Fibroblast of gingiva (primary cell): ENCODE results near the gene ZMIZ1.

Experiments used
- DNase-seq: peaks from one replicate; pipeline ENCODE4 v3.0.0-alpha.2; 2011; ENCODE audit warnings: low read depth

ZMIZ1 gene

GRCh38 chr10:79292026-79292766 lies 223.4 kb downstream of the ZMIZ1 start:
- DNase-seq, result no peak

DNA sequence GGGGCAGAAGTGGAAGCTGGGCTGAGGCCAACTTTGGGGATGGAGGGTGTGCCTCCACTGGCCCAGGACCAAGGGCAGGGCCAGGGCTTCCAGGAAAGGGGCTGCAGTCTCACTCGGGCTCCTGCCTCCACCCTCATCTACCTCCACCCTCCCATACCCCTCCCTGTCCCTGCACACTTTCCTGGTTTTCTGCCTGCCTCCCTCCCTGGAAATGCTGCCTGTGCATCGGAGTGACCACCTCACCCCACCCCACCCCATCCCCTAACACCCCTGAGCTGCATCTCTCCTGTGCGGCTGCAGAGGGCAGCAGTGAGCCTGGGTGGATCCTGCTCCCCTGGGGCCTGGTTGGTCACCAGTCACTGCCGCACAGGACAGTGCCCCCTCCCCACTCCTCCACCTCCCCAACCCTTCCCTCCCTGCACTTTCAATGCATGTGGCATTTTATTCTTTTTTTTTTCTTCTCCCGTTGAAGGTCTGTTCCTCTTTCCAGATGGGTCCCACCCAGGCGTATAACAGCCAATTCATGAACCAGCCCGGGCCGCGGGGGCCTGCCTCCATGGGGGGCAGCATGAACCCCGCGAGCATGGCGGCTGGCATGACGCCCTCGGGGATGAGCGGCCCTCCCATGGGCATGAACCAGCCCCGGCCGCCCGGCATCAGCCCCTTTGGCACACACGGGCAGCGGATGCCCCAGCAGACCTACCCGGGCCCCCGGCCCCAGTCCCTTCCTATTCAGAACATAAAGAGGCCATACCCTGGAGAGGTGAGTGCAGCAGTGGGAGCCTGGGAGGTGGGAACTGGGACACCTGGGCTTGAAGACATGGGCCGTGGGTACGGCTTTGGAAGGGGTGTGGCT lies 224.4 kb downstream of the ZMIZ1 start:
- no peak for DNase-seq

GRCh38 chr10:79293841-79294581 lies 225.2 kb downstream of the ZMIZ1 start:
- no peak for DNase-seq

GRCh38 chr10:79295563-79295962 lies 226.8 kb downstream of the ZMIZ1 start:
- DNase-seq, result no peak

GRCh38 chr10:79296431-79296830 lies 227.7 kb downstream of the ZMIZ1 start:
- no peak for DNase-seq

DNA sequence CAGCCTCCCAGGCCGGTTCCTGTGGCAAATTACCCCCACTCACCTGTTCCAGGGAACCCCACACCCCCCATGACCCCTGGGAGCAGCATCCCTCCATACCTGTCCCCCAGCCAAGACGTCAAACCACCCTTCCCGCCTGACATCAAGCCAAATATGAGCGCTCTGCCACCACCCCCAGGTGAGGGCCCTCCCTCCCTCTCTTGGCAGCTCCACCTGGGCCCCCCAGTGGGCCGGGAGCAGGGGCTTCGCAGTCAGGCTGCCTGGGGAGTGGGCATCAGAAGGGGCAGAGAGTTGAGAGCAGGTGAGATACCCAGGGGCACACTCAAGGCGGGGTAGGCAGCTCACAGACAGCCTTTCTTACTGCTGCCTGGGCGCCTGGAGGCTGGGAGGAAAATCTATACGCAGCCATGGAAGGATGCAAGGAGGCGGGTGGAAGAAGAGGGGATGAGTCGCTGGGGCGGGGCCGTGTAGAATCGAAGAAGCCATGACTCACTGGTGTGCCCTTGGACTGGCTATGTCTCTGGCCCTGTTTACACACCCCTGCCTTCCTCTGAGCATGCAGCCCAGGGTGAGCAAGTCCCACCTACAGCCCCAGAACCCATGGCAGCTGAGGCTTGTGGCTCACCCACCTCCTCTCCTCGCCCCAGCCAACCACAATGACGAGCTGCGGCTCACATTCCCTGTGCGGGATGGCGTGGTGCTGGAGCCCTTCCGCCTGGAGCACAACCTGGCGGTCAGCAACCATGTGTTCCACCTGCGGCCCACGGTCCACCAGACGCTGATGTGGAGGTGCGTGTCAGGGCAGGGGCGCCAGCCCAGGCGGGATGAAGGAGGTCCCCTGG lies 229.9 kb downstream of the ZMIZ1 start:
- DNase-seq, result peak; percentile 86

DNA sequence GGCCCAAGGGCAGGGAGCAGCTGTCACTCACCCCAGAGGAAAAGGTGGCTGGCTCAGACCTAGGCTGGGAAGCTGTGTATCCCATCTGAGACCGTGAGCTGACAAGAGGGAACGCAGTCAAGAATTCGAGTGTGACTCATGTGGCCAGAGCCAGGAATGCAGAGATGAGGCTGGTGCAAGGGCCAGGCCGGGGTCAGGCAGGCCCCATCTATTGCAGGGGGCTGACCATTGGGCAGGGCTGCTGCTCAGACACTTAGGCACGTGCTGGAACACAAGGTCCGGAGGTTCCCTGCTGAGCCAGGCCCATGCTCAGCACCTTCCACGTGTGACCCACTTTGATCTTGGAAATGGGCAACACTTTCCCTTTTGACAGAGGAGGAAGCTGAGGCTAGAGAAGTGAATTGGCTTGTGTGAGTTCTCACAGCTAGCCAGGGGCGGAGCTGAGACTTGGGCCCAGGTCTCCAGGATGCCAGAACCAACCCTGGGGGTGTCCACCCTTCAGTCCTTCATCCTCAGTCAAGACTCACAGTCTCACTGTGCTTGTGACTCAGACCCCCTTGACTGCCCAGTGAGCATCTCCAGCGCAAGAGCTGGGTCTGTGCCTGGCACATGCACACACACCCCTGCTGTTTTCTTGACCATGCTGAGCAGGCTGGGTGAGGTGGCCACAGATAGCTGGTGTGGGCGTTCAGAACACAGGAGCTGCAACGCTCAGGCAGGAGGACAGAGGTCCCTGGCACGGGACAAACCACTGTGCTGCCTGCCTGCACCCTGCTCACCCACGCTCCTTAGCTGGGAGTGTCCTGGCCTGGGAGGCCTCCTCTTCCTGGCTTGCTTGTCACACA lies 230.9 kb downstream of the ZMIZ1 start:
- DNase-seq, result peak; percentile 80

GRCh38 chr10:79300711-79301110 lies 231.9 kb downstream of the ZMIZ1 start:
- no peak for DNase-seq

GRCh38 chr10:79301754-79302530 lies 233.2 kb downstream of the ZMIZ1 start:
- no peak for DNase-seq

GRCh38 chr10:79303631-79304478 lies 235.1 kb downstream of the ZMIZ1 start:
- no peak for DNase-seq

DNA sequence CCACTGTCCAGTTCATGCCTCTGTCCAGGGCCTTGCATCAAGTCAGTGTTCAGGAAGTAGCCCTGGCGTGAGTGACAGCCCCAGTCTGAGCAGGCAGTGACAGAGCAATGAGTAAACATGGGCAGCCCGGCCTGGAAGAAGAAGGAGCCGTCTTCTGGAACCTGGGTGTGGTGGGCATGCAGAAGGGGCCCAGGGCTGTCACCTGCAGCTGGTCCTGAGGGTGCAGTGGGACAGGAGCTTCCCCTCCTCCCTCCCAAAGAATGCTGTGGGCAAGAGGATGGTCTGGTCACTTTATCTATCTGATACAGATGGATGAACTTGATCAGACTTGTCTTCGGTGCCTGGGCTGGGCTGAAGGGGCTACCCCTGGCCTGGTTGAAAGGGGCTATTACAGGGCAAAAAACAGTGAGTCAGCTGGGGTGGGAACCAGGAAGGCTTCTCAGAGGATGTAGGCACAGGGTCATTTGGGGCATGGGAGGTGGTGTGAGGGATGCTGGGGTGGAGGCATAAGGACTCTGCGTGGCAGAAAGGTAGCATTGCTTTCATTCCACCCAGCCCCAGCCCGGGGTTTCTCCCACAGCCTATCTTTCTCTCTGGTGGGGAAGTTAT lies 235.8 kb downstream of the ZMIZ1 start:
- DNase-seq, result no peak

DNA sequence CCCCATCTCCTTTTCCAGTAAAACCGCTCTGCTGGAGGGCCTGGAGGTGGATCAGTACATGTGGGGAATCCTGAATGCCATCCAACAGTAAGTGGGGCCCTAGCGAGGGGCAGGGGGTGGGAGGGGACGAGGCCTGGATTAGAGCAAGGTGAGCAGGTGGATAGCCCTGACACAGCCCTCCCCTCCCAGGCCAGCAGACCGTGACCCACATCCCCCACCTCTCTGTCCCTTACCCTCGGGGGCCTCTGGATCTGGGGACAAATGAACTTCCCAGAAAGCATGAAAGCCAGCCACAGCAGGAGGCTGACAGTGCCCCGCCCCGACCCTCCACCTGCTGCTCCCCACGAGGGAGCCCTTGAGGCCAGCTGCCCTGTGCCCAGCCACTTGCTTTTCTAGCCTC lies 236.7 kb downstream of the ZMIZ1 start:
- DNase-seq, result no peak

- DNase-seq, result no peak
Measured at GRCh38 chr10:79305988-79306387, 237.2 kb downstream of the ZMIZ1 start.

GRCh38 chr10:79306644-79307220 lies 238.0 kb downstream of the ZMIZ1 start:
- DNase-seq, result no peak

DNA sequence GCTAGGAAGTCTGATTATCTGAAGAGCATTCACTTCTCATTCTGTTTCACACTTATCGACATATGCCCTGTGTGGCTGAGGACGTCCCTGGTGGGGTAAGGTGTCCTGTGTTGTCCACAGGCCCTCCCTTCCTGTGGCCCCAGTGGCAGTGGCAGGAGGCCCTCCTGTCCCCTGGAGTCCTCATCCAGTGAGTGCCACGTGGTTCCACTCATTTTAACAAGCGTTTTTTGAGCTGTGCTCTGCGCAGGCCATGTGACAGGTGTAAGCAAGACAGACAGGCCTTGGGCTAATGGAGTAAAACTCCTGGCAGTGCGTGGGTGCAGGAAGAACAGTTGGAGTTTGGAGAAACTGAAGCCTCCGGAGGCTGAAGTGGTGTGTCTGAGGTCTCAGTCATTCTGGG lies 239.2 kb downstream of the ZMIZ1 start:
- no peak for DNase-seq

- DNase-seq, result no peak
Measured at GRCh38 chr10:79308969-79309665, 240.4 kb downstream of the ZMIZ1 start.

GRCh38 chr10:79310200-79310865 lies 241.6 kb downstream of the ZMIZ1 start:
- no peak for DNase-seq
